ENCODE measurements around the gene ASB11.

- no peak for TF ChIP-seq CTCF (optimal IDR thresholded peaks at IDR 0.05 in 1 of 3, IDR thresholded peaks at IDR 0.05 in 1 of 3, conservative IDR thresholded peaks at IDR 0.05 in 1 of 3; ENCODE audit: extremely low read depth in 1 of 3, insufficient read depth in 2 of 3, low read length in 3 of 3)
- no peak for TF ChIP-seq EZH2 (IDR thresholded peaks at IDR 0.05; ENCODE audit: low read length)
Measured at GRCh38 chrX:15328131-15328530, 12.7 kb upstream of the ASB11 start.
